Astrocyte (in vitro differentiated cells and primary cell): ENCODE results near the gene TMEM62.
"Not testable (repeated sequence)": the region's sequence is repeated elsewhere in the genome, so short reads cannot be mapped to it uniquely, and the experiment has no call there.

Source experiments
- EZH2 ChIP-seq: IDR thresholded peaks from 2 replicates; pipeline ENCODE4 v1.6.1; 2012; ENCODE audit warnings: mild to moderate bottlenecking, low read length, inconsistent platforms; ENCODE audit not compliant: insufficient read depth
- TF ChIP-seq, protein P1 (sequence below): IDR thresholded peaks from 2 replicates; pipeline ENCODE4 v1.5.1; 2011; ENCODE audit warnings: low read depth, mild to moderate bottlenecking, inconsistent platforms, low read length, moderate library complexity; ENCODE audit not compliant: insufficient read depth

DNA sequence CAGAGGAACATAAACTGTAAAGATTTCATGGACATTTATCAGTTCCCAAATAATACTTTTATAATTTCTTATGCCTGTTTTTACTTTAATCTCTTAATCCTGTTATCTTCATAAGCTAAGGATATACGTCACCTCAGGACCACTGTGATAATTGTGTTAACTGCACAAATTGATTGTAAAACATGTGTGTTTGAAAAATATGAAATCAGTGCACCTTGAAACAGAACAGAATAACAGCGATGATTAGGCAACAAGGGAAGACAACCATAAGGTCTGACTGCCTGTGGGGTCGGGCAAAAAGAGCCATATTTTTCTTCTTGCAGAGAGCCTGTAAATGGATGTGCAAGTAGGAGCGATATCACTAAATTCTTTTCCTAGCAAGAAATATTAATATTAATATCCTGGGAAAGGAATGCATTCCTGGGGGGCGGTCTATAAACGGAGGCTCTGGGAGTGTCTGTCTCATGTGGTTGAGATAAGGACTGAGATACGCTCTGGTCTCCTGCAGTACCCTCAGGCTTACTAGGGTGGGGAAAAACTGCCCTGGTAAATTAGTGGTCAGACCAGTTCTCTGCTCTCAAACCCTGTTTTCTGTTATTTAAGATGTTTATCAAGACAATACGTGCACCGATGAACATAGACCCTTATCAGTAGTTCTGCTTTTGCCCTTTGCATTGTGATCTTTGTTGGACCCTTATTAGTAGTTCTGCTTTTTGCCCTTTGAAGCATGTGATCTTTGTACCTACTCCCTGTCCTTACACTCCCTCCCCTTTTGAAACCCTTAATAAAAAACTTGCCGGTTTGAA is 5.0 kb upstream of the TMEM62 start:
- TF ChIP-seq, protein P1, sequence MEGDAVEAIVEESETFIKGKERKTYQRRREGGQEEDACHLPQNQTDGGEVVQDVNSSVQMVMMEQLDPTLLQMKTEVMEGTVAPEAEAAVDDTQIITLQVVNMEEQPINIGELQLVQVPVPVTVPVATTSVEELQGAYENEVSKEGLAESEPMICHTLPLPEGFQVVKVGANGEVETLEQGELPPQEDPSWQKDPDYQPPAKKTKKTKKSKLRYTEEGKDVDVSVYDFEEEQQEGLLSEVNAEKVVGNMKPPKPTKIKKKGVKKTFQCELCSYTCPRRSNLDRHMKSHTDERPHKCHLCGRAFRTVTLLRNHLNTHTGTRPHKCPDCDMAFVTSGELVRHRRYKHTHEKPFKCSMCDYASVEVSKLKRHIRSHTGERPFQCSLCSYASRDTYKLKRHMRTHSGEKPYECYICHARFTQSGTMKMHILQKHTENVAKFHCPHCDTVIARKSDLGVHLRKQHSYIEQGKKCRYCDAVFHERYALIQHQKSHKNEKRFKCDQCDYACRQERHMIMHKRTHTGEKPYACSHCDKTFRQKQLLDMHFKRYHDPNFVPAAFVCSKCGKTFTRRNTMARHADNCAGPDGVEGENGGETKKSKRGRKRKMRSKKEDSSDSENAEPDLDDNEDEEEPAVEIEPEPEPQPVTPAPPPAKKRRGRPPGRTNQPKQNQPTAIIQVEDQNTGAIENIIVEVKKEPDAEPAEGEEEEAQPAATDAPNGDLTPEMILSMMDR = not testable (repeated sequence)
- TF ChIP-seq EZH2 = not testable (repeated sequence)
